Loucy (cell line): ENCODE measurements around the gene RERG.
"Not testable (repeated sequence)": the region's sequence is repeated elsewhere in the genome, so short reads cannot be mapped to it uniquely, and the experiment has no call there.

Source experiments
- H2AFZ ChIP-seq: fragments of 200-600 bp; sonication (generic); 2 replicates; pipeline ENCODE4 v1.6.0; 2016; ENCODE audit warnings: antibody characterized with exemption, mild to moderate bottlenecking, low read length, moderate library complexity
- H3F3A ChIP-seq: fragments of 200-600 bp; 2 replicates; pipeline ENCODE4 v1.6.0; 2016; ENCODE audit warnings: antibody characterized with exemption, low read depth, mild to moderate bottlenecking
- H3K27me3 ChIP-seq: fragments of 200-600 bp; sonication (generic); 2 replicates; pipeline ENCODE4 v1.6.1; 2014; ENCODE audit warnings: low read length, mild to moderate bottlenecking; ENCODE audit not compliant: insufficient read depth, poor library complexity, severe bottlenecking
- H3K36me3 ChIP-seq: fragments of 200-600 bp; sonication (generic); 2 replicates; pipeline ENCODE4 v1.6.1; 2016; ENCODE audit warnings: low read length; ENCODE audit not compliant: insufficient read depth
- H3K4me1 ChIP-seq: fragments of 200-600 bp; sonication (generic); 2 replicates; pipeline ENCODE4 v1.5.1; 2014; ENCODE audit warnings: low read length, mild to moderate bottlenecking; ENCODE audit not compliant: insufficient read depth, poor library complexity, severe bottlenecking
- H3K4me2 ChIP-seq: fragments of 200-600 bp; sonication (generic); 2 replicates; pipeline ENCODE4 v1.6.0; 2014; ENCODE audit warnings: antibody characterized with exemption, low read length, low read depth, mild to moderate bottlenecking; ENCODE audit not compliant: poor library complexity, severe bottlenecking
- H3K4me3 ChIP-seq: fragments of 200-600 bp; sonication (generic); 2 replicates; pipeline ENCODE4 v1.5.1; 2014; ENCODE audit warnings: low read length, mild to moderate bottlenecking, mixed read lengths; ENCODE audit not compliant: poor library complexity, severe bottlenecking
- H3K79me2 ChIP-seq: fragments of 200-600 bp; sonication (generic); 2 replicates; pipeline ENCODE4 v1.6.1; 2014; ENCODE audit warnings: low read length; ENCODE audit not compliant: insufficient read depth
- H3K9ac ChIP-seq: fragments of 200-600 bp; sonication (generic); 2 replicates; pipeline ENCODE4 v1.6.0; 2014; ENCODE audit warnings: mild to moderate bottlenecking, low read depth, low read length, moderate library complexity; ENCODE audit not compliant: poor library complexity, severe bottlenecking
- H3K9me2 ChIP-seq: fragments of 200-600 bp; sonication (generic); replicated peaks from 2 replicates; pipeline ENCODE4 v1.6.1; 2016; ENCODE audit warnings: low read depth, low read length, mixed read lengths
- H3K9me3 ChIP-seq: fragments of 200-600 bp; sonication (generic); 2 replicates; pipeline ENCODE4 v1.6.1; 2014; ENCODE audit warnings: mild to moderate bottlenecking, antibody characterized with exemption, low read length, low read depth; ENCODE audit not compliant: insufficient read depth
- H4K20me1 ChIP-seq: fragments of 200-600 bp; sonication (generic); 2 replicates; pipeline ENCODE4 v1.6.0; 2014; ENCODE audit warnings: antibody characterized with exemption, low read length, mild to moderate bottlenecking; ENCODE audit not compliant: insufficient read depth, poor library complexity, severe bottlenecking
- CTCF ChIP-seq: fragments of 200-600 bp; sonication (generic); conservative IDR thresholded peaks from 2 replicates; pipeline ENCODE4 v1.5.1; 2014; ENCODE audit warnings: mild to moderate bottlenecking, antibody characterized with exemption, low read length
- EZH2phosphoT487 ChIP-seq: fragments of 200-600 bp; IDR thresholded peaks from 2 replicates; pipeline ENCODE4 v1.6.1; 2018; ENCODE audit warnings: antibody characterized with exemption, mild to moderate bottlenecking, moderate library complexity, borderline replicate concordance

Gene RERG

DNA sequence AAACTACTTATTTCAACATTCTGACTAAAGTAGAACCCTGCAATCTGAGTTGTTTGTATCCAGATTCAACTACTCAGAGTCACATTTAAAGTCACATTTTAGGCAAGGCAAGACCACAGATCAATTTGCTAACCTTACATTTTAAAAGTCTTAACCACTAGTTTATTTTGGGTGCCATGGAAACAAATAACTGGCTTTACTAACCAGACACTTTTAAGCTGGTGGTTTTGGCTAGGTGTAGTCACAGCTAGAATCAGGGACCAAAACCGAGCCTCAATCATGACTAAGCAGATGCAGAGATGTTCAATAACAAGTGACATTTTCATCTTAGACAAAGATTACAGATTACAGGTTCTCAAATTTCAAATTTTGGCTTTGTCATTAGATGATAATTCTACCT, 133.1 kb downstream of the RERG start:
- Histone ChIP-seq H3F3A (no peaks in the 10 kb centered on the region), H3K27me3 (no peaks in the 10 kb centered on the region), H3K4me2 (no peak overlapping the region), H3K4me3 (no peak overlapping the region), H3K79me2 (no peaks in the 10 kb centered on the region), H2AFZ (no peak overlapping the region), H4K20me1 (no peaks in the 10 kb centered on the region), H3K9me2 (no peaks in the 10 kb centered on the region), H3K9ac (no peak overlapping the region), H3K36me3 (no peaks in the 10 kb centered on the region), H3K9me3 (no peaks in the 10 kb centered on the region), H3K4me1 (peaks cover 6% of the 10 kb centered on the region)
- TF ChIP-seq CTCF (no peak), EZH2phosphoT487 (no peak)

- not testable (repeated sequence) for H4K20me1 ChIP-seq, H3F3A ChIP-seq, H2AFZ ChIP-seq, H3K4me2 ChIP-seq, H3K4me3 ChIP-seq, H3K4me1 ChIP-seq, H3K9ac ChIP-seq, H3K27me3 ChIP-seq, H3K79me2 ChIP-seq, H3K36me3 ChIP-seq, H3K9me3 ChIP-seq, H3K9me2 ChIP-seq
These were observed 143.5 kb downstream of the RERG start for GRCh38 chr12:15077751-15078150.

DNA sequence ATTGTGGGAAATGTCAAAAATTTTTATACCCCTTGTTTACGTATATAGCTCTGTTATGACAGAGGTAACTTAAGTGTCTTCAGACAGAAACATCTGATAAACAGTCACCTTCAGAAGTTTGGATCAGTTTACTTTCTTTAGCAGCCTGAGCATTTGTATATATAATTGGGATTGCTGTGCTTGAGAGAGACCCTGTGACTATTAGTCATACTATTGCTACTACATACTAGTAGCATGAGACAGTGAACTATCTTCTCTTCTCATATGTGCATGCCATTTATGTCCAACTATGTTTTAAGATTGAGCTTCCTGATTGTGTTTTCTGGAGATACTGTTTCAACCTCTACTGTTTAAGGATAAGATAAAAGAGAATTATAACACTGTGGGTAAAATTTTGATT, 146.9 kb downstream of the RERG start:
- Histone ChIP-seq H3K4me3 (no peak overlapping the region), H3K79me2 (no peaks in the 10 kb centered on the region), H3K36me3 (no peaks in the 10 kb centered on the region), H3K9me2 (no peaks in the 10 kb centered on the region), H3K4me1 (no peaks in the 10 kb centered on the region), H3K27me3 (no peaks in the 10 kb centered on the region), H3K9ac (no peak overlapping the region), H2AFZ (no peak overlapping the region), H3K9me3 (no peaks in the 10 kb centered on the region), H3F3A (no peaks in the 10 kb centered on the region), H4K20me1 (no peaks in the 10 kb centered on the region), H3K4me2 (no peak overlapping the region)
- TF ChIP-seq CTCF (no peak), EZH2phosphoT487 (no peak)

- Histone ChIP-seq H3K9me2 (no peaks in the 10 kb centered on the region), H3F3A (no peaks in the 10 kb centered on the region), H3K9me3 (no peaks in the 10 kb centered on the region), H4K20me1 (no peaks in the 10 kb centered on the region), H3K9ac (no peak overlapping the region), H2AFZ (no peak overlapping the region), H3K79me2 (no peaks in the 10 kb centered on the region), H3K27me3 (no peaks in the 10 kb centered on the region), H3K4me3 (no peak overlapping the region), H3K4me2 (no peak overlapping the region), H3K4me1 (no peaks in the 10 kb centered on the region), H3K36me3 (no peaks in the 10 kb centered on the region)
- TF ChIP-seq CTCF (no peak), EZH2phosphoT487 (no peak)
These were observed 162.1 kb downstream of the RERG start for GRCh38 chr12:15059123-15059522.
